Gastrocnemius medialis (tissue), 4 donors: Measurements from ENCODE around the gene ANTXR2.
"Not testable (repeated sequence)": the region's sequence is repeated elsewhere in the genome, so short reads cannot be mapped to it uniquely, and the experiment has no call there.

Experiments
- POLR2A ChIP-seq, 2 donors: fragments of 450-650 bp; IDR thresholded peaks; one replicate each; pipeline ENCODE4 v1.6.1; 2017; ENCODE audit warnings: antibody characterized with exemption in 2 of 2, mild to moderate bottlenecking in 2 of 2, moderate library complexity in 2 of 2
- TF ChIP-seq, protein P1 (sequence below), 5 experiments: fragments of 450-650 bp in 3 of 5; fragments of 200-600 bp in 2 of 5; sonication (generic) in 2 of 5; IDR thresholded peaks in 4 of 5; conservative IDR thresholded peaks in 1 of 5; 1 replicate in 4 of 5; 2 replicates in 1 of 5; pipeline ENCODE4 v1.5.1; 2016 to 2019; ENCODE audit warnings: antibody characterized with exemption in 5 of 5, mild to moderate bottlenecking in 3 of 5, moderate library complexity in 3 of 5

GRCh38 chr4:80002559-80002958 is 70.5 kb downstream of the ANTXR2 start:
- TF ChIP-seq POLR2A (IDR thresholded peaks at IDR 0.05) = not testable (repeated sequence)
- TF ChIP-seq, protein P1, sequence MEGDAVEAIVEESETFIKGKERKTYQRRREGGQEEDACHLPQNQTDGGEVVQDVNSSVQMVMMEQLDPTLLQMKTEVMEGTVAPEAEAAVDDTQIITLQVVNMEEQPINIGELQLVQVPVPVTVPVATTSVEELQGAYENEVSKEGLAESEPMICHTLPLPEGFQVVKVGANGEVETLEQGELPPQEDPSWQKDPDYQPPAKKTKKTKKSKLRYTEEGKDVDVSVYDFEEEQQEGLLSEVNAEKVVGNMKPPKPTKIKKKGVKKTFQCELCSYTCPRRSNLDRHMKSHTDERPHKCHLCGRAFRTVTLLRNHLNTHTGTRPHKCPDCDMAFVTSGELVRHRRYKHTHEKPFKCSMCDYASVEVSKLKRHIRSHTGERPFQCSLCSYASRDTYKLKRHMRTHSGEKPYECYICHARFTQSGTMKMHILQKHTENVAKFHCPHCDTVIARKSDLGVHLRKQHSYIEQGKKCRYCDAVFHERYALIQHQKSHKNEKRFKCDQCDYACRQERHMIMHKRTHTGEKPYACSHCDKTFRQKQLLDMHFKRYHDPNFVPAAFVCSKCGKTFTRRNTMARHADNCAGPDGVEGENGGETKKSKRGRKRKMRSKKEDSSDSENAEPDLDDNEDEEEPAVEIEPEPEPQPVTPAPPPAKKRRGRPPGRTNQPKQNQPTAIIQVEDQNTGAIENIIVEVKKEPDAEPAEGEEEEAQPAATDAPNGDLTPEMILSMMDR (IDR thresholded peaks at IDR 0.05 in 4 of 5, conservative IDR thresholded peaks at IDR 0.05 in 1 of 5) = not testable (repeated sequence)
